GM21576 (cell line): ENCODE data around the gene FOXF2.
"Not testable (repeated sequence)": the region's sequence is repeated elsewhere in the genome, so short reads cannot be mapped to it uniquely, and the experiment has no call there.

Experiments
- ATAC-seq: cut with Tn5 transposase; IDR thresholded peaks from one replicate; pipeline ENCODE4 v1.9.1; 2021; ENCODE audit warnings: mild to moderate bottlenecking, moderate library complexity; ENCODE audit not compliant: unreplicated experiment

The FOXF2 gene

DNA sequence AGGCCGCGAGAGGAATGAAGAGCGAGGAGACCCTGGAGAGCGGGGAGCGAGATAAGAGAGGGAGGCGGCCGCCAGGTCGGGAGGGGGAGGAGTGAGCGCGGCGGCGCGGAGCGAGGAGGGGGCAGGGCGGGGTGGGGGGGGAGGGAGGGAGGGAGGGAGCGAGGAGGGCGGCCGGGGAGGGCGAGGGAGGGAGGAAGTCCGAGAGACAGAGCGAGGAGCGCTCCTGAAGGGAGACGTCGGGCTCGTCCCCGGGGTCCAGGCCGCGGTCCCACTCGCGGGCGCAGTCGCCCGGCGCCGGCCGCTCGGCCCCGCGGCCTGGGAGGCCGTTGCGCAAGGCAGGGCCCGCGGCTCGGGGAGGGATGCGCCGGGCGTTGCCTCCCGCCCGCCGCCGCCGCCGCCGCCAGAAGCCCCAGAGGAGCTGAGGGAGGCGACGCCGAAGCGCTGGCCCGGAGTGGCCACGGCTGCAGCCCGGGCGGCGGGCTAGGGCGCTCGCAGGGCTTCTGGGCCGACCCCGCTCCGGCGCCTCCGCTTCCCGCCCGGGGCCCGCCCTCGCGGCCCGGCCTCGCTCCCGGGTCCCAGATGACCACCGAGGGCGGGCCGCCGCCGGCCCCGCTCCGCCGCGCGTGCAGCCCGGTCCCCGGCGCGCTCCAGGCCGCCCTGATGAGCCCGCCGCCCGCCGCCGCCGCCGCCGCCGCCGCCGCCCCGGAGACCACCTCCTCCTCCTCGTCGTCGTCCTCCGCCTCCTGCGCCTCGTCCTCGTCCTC, at the start of gene FOXF2:
TSS of gene FOXF2 (plus strand) at position 208 of the 764 bp plus-strand sequence. CDS start at position 580, 372 bp downstream.
- no peak for ATAC-seq

GRCh38 chr6:1346101-1346500, 43.3 kb upstream of the FOXF2 start:
- ATAC-seq: no peak

DNA sequence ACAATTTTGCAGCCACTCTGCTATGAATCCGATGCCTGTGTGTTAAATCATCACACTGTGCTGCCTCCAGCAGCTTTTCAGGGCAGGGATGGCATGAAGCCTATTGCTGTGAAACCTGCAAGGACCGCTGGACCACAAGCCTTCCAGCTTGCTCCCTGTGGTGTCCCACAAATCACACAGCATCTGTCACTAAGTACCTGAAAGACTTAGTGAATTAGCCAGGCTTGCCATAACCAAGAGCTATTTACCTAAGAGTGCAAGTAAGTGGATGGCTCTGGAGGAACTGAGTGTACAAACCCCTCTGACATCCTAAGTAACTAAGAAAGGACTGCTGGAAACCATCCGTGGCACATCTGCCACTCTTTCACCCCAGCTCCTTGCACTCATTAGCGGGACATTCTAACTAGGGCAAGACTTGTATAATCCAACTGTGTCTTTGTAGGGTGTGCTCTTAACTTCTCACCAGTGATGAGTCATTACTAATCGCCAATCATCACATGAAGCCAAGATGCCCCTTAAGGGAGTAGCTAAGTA, 42.8 kb upstream of the FOXF2 start:
- ATAC-seq: no peak

GRCh38 chr6:1347161-1347560, 42.2 kb upstream of the FOXF2 start:
- ATAC-seq: no peak

DNA sequence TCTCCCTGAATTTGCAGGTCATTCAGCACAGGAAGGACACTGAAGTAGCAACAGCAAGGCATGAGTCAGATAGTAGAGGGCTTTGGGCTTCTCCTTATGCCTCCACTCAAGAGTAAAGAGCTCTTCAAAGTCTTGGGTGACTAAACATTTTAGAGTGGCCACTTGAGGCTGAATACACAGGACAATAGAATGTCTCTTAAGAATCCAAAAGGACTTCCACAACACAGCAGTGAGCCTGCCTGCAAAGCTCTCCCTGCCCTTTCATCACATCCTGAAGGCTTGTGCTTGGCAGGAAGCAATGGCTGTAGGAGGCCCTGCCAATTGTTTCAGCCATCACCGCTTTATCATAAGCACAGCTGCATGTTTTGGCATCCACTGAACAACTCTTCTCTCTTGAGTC, 40.7 kb upstream of the FOXF2 start:
- no peak for ATAC-seq

GRCh38 chr6:1349655-1350054, 39.7 kb upstream of the FOXF2 start:
- ATAC-seq: no peak

- no peak for ATAC-seq
Measured at GRCh38 chr6:1351381-1352008, 37.9 kb upstream of the FOXF2 start.

DNA sequence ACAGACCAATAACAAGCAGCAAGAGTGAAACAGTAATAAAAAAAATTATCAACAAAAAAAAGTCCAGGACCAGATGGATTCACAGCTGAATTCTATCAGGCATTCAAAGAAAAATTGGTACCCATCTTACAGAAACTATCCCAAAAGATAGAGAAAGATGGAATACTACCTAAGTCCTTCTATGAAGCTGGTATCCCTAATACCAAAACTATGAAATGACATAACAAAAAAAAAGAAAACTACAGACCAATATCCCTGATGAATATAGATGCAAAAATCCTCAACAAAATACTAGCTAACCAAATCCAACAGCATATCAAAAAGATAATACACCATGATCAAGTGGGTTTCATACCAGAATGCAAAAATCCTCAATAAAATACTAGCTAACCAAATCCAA, 34.3 kb upstream of the FOXF2 start:
- ATAC-seq: not testable (repeated sequence)

- not testable (repeated sequence) for ATAC-seq
Measured at GRCh38 chr6:1361717-1362116, 27.7 kb upstream of the FOXF2 start.

GRCh38 chr6:1362643-1363042, 26.7 kb upstream of the FOXF2 start:
- no peak for ATAC-seq

GRCh38 chr6:1363298-1363697, 26.1 kb upstream of the FOXF2 start:
- ATAC-seq: no peak

GRCh38 chr6:1363729-1364572, 25.4 kb upstream of the FOXF2 start:
- no peak for ATAC-seq

GRCh38 chr6:1364791-1365190, 24.6 kb upstream of the FOXF2 start:
- no peak for ATAC-seq

GRCh38 chr6:1365686-1366085, 23.7 kb upstream of the FOXF2 start:
- ATAC-seq: no peak

- no peak for ATAC-seq
Measured at GRCh38 chr6:1367771-1368170, 21.6 kb upstream of the FOXF2 start.

GRCh38 chr6:1368940-1369339, 20.4 kb upstream of the FOXF2 start:
- no peak for ATAC-seq

DNA sequence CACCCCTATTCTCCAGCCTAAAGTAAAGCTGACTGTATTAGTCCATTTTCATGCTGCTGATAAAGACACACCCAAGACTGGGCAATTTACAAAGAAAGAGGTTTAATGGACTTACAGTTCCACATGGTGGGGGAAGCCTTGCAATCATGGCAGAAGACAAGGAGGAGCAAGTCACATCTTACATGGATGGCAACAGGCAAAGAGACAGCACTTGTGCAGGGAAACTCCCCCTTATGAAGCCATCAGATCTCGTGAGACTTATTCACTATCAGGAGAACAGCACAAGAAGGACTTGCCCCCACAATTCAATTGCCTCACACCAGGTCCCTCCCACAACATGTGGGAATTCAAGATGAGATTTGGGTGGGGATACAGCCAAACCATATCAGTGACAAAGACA, 19.7 kb upstream of the FOXF2 start:
- ATAC-seq: not testable (repeated sequence)

DNA sequence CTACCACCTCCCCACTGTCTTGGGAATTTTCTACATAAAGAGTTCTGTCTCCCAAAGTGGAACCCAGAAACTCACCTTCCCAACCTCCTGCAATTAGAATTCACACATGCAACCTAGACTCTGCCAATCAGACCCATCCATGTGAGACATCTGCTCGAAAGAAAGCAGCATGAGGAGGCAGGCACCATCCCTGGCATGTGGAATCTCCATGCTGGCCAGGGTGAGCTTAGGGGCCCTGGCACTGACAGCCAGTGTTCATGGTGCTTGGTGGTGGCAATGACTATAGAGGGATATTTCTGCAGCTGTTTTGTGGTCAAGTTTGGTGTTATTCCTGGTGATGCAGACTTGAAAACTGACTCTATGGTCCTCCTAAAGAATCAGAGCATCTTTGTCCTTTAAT, 17.4 kb upstream of the FOXF2 start:
- ATAC-seq: no peak

- no peak for ATAC-seq
Measured at GRCh38 chr6:1372690-1373089, 16.7 kb upstream of the FOXF2 start.

GRCh38 chr6:1376653-1377052, 12.7 kb upstream of the FOXF2 start:
- ATAC-seq: no peak

- ATAC-seq: no peak
Measured at GRCh38 chr6:1377526-1377925, 11.8 kb upstream of the FOXF2 start.
